CD4-positive, alpha-beta T cell treated with Interferon gamma for 1 hour (primary cell): ENCODE data around the gene PSMD2.
"Not testable (repeated sequence)": the region's sequence is repeated elsewhere in the genome, so short reads cannot be mapped to it uniquely, and the experiment has no call there.

Experiments used
- DNase-seq: peaks from one replicate; pipeline ENCODE4 v3.0.0-alpha.2; 2020

The PSMD2 gene

GRCh38 chr3:184321666-184322065 is 22.6 kb downstream of the PSMD2 start:
- DNase-seq, result no peak

GRCh38 chr3:184322731-184323487 is 23.9 kb downstream of the PSMD2 start:
- peak; percentile 63 for DNase-seq

- DNase-seq, result no peak
Observed at GRCh38 chr3:184323696-184324095, 24.7 kb downstream of the PSMD2 start.

GRCh38 chr3:184325269-184325668 is 26.2 kb downstream of the PSMD2 start:
- no peak for DNase-seq

- DNase-seq, result no peak
Observed at GRCh38 chr3:184325715-184326369, 26.8 kb downstream of the PSMD2 start.

GRCh38 chr3:184327171-184327570 is 28.1 kb downstream of the PSMD2 start:
- DNase-seq, result no peak

- DNase-seq, result no peak
Observed at GRCh38 chr3:184328516-184328915, 29.5 kb downstream of the PSMD2 start.

GRCh38 chr3:184332370-184333090 is 33.5 kb downstream of the PSMD2 start:
- no peak for DNase-seq

GRCh38 chr3:184333190-184333589 is 34.1 kb downstream of the PSMD2 start:
- no peak for DNase-seq

- no peak for DNase-seq
Observed at GRCh38 chr3:184333700-184334099, 34.7 kb downstream of the PSMD2 start.

- no peak for DNase-seq
Observed at GRCh38 chr3:184334470-184335158, 35.6 kb downstream of the PSMD2 start.

GRCh38 chr3:184335291-184335660 is 36.2 kb downstream of the PSMD2 start:
- no peak for DNase-seq

- peak; percentile 86 for DNase-seq
Observed at GRCh38 chr3:184335661-184336546, 36.9 kb downstream of the PSMD2 start.

- DNase-seq, result no peak
Observed at GRCh38 chr3:184336547-184337398, 37.7 kb downstream of the PSMD2 start.

GRCh38 chr3:184337399-184337714 is 38.3 kb downstream of the PSMD2 start, which contains the start of gene FAM131A:
TSS of gene FAM131A (plus strand) at chr3:184337600. CDS start at chr3:184337631, 31 bp downstream.
- no peak for DNase-seq

- no peak for DNase-seq
Observed at GRCh38 chr3:184337981-184338380, 38.9 kb downstream of the PSMD2 start.

- DNase-seq, result peak; percentile 35
Observed at GRCh38 chr3:184338511-184338945, 39.5 kb downstream of the PSMD2 start.

GRCh38 chr3:184339001-184339400 is 40.0 kb downstream of the PSMD2 start:
- DNase-seq, result no peak

GRCh38 chr3:184339451-184340135 is 40.6 kb downstream of the PSMD2 start:
- DNase-seq, result not testable (repeated sequence)

GRCh38 chr3:184341925-184342324 is 42.9 kb downstream of the PSMD2 start:
- DNase-seq, result no peak
